HG03469 (cell line): ENCODE results near the gene DCBLD2.
A peak's percentile ranks its signal among the peaks of the same experiment; 100 is the strongest.
"Not testable (repeated sequence)": the region's sequence is repeated elsewhere in the genome, so short reads cannot be mapped to it uniquely, and the experiment has no call there.

Experiments
- ATAC-seq: cut with Tn5 transposase; IDR thresholded peaks from one replicate; pipeline ENCODE4 v1.9.1; 2021; ENCODE audit warnings: mild to moderate bottlenecking, moderate library complexity, moderate number of reproducible peaks; ENCODE audit not compliant: unreplicated experiment

DCBLD2 gene

DNA sequence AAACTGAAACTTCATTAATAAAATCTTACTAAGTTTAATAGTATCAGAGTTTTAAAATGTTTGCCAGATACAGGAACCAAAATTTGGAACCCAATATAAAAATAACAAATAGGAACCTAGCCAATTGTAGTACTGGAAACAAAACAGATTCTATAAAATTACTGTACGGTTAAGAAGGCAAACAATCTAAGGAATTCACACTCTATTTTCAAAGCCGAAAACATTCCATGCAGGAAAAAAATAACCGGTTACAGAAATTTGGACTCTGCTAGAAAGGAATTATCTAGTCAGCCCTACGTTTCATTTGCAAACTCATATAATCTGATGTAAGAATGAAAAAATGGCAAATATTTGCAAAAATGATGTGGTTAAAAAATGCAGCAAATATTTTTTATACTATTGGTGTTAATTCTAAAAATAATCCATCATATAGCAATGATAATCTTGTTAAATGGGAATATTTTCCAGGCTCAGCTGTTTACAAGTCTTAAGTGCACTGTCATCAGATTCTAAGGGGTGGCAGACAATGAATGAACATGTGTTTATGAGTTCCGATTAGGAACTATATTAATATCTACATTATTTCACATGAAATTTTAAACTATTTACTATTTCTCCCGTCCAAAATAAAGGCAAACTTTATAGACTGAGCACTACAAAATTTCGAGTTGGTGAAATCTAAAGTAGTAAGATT, 58.1 kb downstream of the DCBLD2 start:
- ATAC-seq, result no peak

DNA sequence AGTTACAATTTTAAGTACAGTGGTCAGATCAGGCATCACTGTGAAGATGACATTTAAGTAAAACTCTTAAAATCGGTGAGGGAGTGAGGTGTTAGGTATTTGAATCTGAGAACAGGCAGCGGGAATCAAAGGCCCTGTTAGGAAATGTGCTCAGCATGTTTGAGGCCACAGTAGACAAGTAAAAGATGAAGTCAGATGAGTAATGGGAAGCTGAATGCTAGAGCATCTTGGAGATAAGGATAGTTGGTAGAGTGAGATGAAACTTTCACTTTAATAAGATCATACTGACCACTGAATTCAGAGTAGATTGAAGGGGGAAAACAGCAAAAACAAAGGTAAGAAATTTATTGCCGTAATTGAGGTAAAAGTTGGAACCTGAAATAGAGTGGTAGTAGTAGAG, 61.6 kb downstream of the DCBLD2 start:
- ATAC-seq, result no peak

DNA sequence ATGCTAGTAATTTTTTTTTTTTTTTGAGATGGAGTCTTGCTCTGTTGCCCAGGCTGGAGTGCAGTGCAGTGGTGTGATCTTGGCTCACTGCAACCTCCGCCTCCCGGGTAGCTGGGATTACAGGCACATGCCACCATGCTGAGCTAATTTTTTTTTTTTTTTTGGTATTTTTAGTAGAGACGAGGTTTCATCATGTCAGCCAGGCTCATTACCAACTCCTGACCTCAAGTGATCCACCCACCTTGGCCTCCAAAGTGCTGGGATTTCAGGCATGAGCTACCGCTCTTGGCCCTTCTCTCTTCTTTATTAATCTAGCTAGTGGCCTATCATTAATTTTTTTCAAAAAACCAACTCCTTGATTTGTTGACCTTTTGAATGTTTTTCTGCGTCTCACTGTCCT, 70.4 kb downstream of the DCBLD2 start:
- ATAC-seq, result not testable (repeated sequence)

DNA sequence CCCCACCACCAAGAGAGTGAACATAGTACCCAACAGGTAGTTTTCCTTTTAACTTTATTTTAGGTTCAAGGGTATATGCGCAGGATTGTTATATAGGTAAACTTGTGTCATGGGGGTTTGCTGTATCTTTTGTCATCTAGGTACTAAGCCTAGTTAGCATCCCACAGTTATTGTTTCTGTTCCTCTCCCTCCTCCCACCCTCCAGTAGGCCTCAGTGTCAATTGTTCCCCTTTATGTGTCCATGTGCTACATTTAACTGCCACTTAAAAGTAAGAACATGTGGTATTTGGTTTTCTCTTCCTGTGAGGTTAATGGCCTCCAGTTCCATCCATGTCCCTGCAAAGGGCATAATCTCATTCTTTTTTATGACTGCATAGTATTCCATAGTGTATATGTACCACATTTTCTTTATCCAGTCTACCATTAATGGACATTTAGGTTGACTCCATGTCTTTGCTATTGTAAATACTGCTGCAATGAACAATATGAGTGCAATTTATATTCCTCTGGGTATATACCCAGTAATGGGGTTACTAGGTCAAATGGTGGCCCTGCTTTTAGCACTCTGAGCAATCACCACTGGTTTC, 72.2 kb downstream of the DCBLD2 start:
- no peak for ATAC-seq

DNA sequence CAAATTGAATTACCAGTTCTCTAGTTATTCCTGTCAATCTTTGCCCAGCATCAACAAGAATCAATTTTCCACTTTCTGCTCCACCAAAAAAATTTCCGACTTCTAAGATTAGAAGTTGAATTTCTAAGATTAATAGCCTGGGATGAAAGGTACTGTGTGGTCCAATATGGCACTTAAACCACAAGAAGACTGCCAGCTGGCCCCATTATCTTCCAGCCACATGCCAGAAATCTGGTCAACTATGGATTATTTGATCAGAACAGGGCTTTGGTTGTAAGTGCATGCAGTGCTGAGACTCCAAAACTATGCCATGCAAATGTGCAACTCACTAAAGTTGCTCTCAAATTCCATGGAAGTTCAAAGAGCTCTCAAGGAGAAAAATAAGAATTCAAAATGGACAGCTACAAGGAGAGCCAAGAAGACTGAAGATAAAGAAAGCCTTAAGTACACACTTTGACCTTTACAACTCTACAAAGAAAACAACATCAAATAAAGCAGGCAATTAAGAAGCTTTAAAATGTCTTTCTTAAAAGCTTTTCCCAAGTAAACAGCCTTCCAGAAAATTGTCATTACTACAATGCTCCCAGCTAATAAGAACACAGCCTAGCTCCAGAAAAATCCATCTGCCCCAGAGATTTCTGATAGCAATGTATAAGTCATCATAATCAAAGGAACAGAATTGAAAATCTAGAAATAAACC, 74.1 kb downstream of the DCBLD2 start:
- no peak for ATAC-seq

DNA sequence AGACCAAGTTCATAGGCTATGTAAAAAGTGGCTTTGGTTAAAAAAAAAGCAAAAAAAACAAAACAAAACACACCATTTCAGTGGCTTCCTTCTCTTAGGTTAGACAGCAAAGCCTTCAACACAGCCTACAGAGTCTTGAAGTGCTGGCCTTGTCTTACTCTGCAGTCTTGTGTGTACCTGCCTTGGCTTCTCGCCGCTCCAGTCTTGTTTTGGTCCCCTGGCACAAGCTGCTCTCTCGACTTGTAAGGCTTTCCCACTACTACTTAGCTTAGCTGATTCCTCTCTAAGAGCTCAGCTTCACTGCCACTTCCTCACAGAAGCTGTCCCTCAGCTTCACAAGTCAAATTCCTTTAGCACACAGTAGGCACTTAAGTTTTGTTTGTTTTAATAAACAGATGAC, 75.4 kb downstream of the DCBLD2 start:
- no peak for ATAC-seq

DNA sequence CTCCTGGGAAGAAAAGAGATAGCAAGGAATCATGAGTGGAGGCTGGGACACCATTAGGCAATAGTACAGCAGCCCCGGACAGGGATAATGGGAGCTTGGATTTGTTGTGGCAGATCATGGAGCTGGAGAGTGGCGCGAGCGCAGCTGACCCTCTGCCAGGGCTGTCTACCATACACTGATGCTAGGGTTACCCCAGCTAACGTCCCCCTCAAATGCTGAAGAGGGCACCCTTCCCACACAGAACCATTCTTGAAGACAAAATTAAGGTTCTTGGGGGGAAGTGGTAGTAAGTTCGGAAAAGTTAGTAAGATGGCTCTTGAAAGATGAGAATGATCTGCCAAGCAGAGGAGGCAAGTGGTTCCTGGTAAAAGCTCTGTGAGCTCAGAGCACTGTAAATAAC, 77.2 kb downstream of the DCBLD2 start:
- ATAC-seq, result no peak

DNA sequence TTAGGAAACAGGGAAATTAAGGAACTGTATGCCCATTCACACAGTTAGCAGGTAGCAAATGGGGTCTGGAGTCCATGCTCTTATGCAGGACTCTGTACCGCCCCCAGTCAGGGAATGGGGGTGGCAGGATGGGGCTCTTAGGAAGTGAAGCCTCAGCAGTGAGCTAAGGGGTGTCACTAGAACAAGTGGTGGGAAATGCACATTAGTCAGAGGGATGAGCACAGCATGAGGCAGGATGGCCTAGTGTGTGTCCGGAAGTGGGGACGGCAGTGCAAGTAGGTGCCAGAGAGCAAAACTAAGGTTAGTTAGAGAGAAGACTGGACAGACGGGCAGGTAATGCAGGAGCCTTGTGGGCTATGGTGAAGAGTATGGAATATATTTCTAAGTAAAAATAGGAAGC, 77.7 kb downstream of the DCBLD2 start:
- ATAC-seq, result no peak

DNA sequence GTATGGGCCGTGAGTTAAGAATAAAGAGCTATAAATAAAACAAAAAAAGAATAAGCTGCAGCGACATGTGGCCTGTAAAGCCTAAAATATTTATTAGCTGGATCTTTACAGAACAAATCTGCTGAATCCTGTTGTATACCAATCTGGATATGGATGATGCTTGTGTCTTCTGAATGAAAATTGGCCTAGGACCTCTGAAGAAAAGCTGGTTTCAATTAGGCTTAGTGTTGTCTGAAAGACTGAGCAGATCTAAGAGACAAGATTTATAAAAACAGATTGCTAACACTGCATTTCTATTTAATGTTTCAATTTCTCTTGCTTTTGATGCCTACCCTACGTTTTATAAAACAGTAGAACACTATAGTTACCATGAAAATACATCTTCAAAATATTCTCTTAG, 80.4 kb downstream of the DCBLD2 start:
- no peak for ATAC-seq

DNA sequence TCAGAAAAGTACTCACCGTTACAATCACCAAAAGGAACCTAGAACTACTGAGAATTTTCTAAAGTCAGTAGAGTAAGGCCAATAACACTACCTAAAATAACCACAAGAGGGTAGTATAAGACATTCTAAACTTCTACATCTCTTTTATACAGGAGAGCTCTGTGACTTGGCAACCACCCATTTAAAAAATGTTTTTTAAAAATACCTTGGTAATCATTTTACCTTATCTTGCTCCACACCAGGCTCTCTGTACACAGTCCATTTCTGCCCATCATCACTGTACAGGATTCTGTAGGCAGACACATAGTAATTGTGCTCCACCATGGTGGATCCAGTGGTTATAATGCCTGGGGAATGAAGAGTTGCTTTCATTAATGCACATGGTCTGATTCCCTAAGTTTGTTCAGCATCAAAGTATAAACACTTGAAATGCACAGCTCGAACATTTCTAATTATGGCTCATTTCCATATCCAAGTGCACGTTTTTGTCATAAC, 83.9 kb downstream of the DCBLD2 start:
- ATAC-seq, result peak; percentile 77

DNA sequence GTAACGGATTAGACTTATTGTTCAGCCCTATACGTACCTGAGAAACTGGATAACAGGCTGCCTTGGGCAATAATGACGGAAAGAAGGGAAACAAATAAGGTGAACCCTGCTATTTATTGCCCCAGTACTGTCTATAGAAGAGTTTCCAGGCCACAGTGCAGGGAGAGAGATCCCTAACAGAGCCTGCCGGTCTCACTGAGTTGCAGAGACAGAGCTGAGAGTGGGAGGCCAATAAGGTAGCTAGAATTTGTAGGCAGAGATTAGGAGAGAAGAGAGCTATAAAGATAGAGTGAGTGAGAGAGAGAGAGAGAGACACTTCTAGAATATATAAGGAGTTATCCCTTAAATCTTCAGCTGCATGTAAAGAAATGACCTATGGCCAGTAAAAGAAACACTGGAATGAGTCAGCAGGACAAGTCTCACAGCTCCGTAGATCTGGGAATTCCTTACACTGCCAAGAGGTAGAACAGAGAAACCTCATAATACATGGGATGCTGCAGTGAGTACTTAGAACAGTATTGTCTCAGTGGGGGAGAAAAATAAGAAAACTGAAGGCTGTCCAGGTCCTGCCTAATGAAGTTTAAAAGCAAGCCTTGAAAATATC, 86.6 kb downstream of the DCBLD2 start:
- ATAC-seq, result no peak

DNA sequence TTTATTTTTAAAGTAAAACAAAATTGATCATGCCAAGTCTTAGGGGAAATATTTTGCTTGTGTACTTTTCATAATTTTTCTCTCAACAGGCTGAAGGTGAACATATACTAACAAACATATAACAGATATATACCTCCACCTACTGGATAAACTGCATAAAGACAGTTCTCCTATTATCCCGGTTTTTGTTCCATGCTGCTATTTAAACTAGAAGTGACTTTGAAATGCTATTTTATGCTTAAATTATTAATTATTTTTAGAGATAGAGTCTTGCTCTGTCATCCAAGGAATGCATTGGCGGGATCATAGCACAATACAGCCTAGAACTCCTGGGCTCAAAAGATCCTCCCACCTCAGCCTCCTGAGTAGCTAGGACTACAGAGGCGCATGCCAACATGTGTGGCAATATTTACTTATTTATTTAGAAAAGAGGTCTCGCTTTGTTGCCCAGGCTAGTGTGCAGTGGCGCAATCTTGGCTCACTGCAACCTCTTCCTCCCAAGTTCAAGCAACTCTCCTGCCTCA, 88.6 kb downstream of the DCBLD2 start:
- no peak for ATAC-seq

DNA sequence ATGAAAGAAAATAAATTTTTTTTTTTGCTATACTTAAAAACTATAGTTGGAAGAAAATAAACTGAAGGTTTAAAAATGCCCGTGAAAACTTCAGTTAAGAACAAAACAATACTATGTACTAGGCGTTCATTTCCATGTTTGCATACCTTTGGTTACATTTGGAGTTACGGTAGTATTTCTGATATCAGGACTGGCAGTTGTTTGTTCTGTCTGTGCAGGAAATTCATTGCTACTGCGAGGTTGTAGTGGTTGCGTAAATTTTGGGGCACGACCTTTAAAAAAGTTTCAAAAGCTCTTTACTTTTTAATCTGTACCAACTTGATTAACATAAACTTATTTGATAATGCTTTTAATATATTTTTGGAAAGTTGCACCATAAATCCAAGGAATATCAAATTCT, 90.4 kb downstream of the DCBLD2 start:
- no peak for ATAC-seq

DNA sequence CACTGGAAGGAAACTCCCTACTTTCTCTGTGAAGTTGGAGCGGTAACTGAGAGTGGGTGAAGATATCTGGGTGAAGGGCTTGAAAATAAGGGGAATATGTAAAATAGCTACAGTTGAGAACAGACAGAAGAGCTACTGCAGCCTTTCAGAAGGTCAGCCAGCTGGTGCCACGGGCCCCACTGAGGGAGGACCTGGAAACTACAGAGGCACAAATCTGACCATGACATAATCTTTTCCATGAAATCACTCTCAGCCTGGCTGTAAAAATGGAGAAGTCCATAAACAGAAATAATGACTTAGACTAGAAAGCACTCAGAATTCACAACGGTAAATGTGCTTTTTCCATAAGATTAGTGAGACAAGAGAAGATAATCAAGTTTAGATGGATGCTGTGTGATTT, 91.9 kb downstream of the DCBLD2 start:
- ATAC-seq, result no peak

DNA sequence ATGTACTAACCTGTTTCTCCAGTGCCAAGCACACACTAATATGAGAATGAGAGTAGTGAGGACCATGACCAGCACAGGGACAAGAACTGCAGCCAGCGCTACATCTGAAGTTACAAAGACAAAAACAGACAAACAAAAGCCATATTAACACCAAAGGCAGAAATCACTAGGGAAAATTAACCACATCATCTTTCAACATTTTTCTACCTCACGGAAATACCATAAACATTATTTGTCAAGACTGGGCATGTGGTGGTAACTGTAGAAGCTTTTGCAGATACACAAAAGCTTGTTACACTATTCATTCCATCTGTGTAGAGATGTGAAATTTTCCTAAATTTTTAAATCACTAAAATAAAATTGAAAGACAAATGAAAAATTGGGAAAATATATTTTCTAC, 93.4 kb downstream of the DCBLD2 start:
- ATAC-seq, result no peak

DNA sequence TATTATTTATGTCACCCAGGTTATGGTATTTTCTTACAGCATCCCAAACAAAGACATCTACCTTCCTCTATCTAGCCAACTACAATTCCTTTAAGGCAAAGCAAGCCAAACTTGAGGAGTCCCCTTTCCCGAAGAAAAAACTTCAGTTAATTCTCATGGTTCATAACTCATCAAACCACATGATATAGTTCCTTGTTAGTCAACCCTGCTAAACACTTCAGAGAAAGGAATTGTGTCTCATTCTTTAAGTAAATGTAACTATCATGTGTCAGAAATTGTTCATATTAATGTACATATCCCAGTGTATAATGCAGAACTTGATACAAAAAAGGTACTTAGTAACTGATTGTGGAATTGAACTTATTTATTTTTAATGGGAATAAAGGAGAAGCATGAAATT, 93.9 kb downstream of the DCBLD2 start:
- no peak for ATAC-seq

DNA sequence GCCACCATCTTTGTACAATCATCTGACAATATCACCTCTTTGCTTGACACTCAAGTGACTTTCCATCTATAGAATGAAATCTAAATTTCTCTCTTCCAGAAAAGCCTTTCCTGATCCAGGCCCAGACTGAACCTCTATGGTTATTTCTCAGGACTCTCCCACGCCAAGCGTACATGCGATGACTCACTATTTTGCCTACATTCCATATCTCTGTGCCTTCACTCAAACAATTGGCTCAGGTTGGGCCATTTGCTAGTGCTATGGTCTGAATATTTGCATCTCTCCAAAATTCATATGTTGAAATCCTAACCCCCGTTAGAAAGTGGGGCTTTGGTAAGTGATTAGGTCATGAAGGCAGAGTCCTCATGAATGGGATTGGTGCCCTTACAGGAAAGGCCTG, 94.5 kb downstream of the DCBLD2 start:
- no peak for ATAC-seq

DNA sequence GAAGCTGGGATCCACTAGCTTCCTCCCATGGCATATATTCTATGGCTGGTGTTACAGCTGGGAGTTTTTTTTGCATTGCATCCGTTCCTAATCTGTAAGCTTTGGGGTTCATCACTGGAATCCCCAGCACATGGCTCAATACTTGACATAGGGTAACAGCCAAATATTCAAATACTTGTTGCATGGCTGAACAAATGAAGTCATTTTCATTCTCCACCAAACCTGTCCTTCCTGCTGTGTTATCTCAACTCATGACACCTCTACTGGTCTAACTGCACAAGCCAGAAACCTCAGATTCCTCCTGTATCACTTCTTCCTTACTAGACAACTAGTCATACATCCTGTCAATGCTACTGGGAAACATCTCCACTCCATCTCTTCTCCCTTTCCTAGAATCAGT, 95.0 kb downstream of the DCBLD2 start:
- ATAC-seq, result no peak

DNA sequence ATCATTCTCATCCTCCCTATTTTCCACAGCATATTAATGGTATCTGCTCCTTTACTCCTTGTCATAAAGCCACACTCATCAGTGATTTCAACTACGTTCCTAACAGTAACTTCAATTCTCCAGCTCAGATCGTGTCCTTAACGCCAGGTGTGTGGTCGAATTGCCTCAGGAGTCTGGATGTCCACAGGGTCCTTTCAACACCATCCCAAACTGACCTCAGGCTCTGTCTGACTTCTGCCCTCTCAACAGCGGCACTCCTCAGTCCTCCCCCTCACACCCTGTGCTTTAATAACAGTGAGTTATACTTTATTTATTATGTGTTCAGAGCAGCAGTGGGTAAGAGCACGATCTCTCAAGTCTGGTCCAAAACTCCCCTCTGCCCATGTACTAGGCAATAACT, 95.9 kb downstream of the DCBLD2 start:
- ATAC-seq, result no peak

DNA sequence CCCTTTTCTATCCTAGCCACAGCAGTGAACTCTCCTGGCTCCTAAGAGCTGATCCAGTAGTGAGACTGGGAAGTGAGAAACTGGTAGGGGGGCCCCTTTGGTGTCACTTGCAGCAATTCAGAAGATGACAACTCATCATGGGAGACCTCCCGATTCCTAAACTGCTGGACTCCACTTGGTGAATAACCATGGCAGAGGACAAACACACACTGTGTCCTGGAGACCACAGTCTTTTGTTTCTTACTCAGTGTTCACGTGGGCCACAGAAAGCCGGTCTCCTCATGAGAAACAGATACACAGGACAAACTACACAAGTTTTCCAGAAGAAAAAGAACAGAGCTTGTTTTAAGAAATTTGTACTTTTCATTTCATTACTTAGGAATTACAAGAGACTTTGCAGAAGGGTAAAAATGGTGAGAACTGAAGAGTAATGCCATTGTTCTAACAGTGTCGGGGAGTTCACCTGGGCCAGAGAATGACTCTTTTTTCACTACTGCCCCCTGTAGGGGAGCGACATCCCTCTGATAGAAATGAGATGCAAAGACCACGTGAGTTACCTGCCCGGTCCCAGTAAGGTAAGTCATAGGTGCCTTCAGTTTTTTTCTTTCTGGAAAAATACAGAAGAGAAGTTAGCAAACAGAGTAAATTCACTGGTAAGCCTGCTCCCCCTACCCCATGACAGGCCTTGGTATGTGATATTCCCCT, 100.3 kb downstream of the DCBLD2 start:
- no peak for ATAC-seq

DNA sequence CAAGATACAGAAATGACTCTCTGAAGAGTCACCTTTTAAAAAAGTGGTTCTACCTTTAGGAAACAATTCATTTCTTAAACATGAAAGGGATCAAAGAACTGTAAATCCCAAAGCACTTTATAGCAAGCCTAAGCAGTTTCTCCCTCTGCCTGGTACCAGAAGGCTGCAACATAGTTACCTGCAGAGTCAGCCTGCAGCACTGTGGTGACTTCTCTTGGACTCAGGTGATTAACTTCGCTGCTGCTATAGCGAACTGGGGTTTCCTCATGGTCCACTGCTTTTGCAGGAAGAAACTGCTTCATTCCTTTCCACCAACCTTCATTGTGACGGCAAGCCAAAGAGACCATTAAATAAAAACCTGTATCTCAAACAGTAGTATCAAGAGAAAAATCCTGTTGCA, 101.1 kb downstream of the DCBLD2 start:
- no peak for ATAC-seq
